Uterus (tissue), 2 donors: ENCODE data around the gene FITM1.

ENCODE experiments used
- CTCF ChIP-seq, 4 experiments: fragments of 200-600 bp in 2 of 4; fragments of 450-650 bp in 2 of 4; sonication (generic) in 2 of 4; IDR thresholded peaks; one replicate each; pipeline ENCODE4 v1.5.1; 2016 to 2019; ENCODE audit warnings: antibody characterized with exemption in 4 of 4, mild to moderate bottlenecking in 2 of 4, moderate library complexity in 1 of 4
- POLR2A ChIP-seq, 2 donors: fragments of 450-650 bp; IDR thresholded peaks; one replicate each; pipeline ENCODE4 v1.6.1; 2016; ENCODE audit warnings: antibody characterized with exemption in 2 of 2, mild to moderate bottlenecking in 1 of 2, moderate library complexity in 1 of 2

GRCh38 chr14:24150567-24150966 lies 20.1 kb downstream of the FITM1 start:
- TF ChIP-seq CTCF (IDR thresholded peaks at IDR 0.05) = no peak
- TF ChIP-seq POLR2A (IDR thresholded peaks at IDR 0.05) = no peak
